ENCODE measurements around the gene VOPP1. TPM values are rescaled to one million over a fixed set of nuclear protein-coding genes. Genes with fewer than 3 reads are reported as not detected.

Gene VOPP1
- total RNA-seq, 2 experiments from 2014 or later: 32.6 to 34.7 TPM

GRCh38 chr7:55575098-55575497 lies 2.8 kb upstream of the VOPP1 start:
- no peak for TF ChIP-seq CTCF (IDR thresholded peaks at IDR 0.05)
- H3K9me3 Mint-ChIP-seq: no peaks in the 10 kb centered on the region
- no peak for ATAC-seq
- no peaks in the 10 kb centered on the region for H3K36me3 Mint-ChIP-seq (ENCODE audit: low read depth)
- peaks cover 38% of the 10 kb centered on the region for H3K4me1 Mint-ChIP-seq (ENCODE audit: low read depth)
- POLR2A ChIA-PET: interaction anchor here (1.4 to 11.2 kb wide), 2 partner anchors 37 to 42 kb away, joined by 3 to 163 read pairs; no protein-coding TSS in a partner anchor
- H3K27me3 Mint-ChIP-seq: no peaks in the 10 kb centered on the region
- CTCF ChIA-PET: interaction anchor here (1.1 kb wide), 1 partner anchor 53 kb away, joined by 4 read pairs; no protein-coding TSS in a partner anchor
- DNase-seq: no peak
- H3K27ac Mint-ChIP-seq: no peak overlapping the region
- H3K4me3 Mint-ChIP-seq: no peak overlapping the region
- intact Hi-C loops (cut with micrococcal nuclease): no loop called here

- intact Hi-C loops (cut with micrococcal nuclease): no loop called here
- CTCF ChIA-PET: interaction anchor here (1.0 to 3.3 kb wide), 5 partner anchors 9 to 141 kb away, joined by 3 to 21 read pairs (median 4); no protein-coding TSS in a partner anchor
- Mint-ChIP-seq H3K4me1 (ENCODE audit: low read depth) (peaks cover 47% of the 10 kb centered on the region), H3K36me3 (ENCODE audit: low read depth) (no peaks in the 10 kb centered on the region), H3K27me3 (no peaks in the 10 kb centered on the region), H3K27ac (peak overlapping the region; percentile 66), H3K9me3 (no peaks in the 10 kb centered on the region), H3K4me3 (peak overlapping the region; percentile 38)
- POLR2A ChIA-PET: interaction anchor here (1.0 to 11.2 kb wide), 4 partner anchors 14 to 41 kb away, joined by 3 to 163 read pairs (median 4); no protein-coding TSS in a partner anchor
- DNase-seq (peak; percentile 54), ATAC-seq (peak; percentile 7)
- TF ChIP-seq CTCF (IDR thresholded peaks at IDR 0.05): no peak
Observed at GRCh38 chr7:55574051-55574717, 1.9 kb upstream of the VOPP1 start.

- peak overlapping the region; percentile 72 for H3K4me3 Mint-ChIP-seq
- CTCF ChIA-PET: interaction anchor here (1.0 to 3.3 kb wide), 4 partner anchors 9 to 140 kb away, joined by 3 to 21 read pairs (median 8); no protein-coding TSS in a partner anchor
- POLR2A ChIA-PET: interaction anchor here (0.6 to 11.2 kb wide), 9 partner anchors 10 to 64 kb away, joined by 3 to 163 read pairs (median 3); no protein-coding TSS in a partner anchor
- H3K4me1 Mint-ChIP-seq (ENCODE audit: low read depth): peaks cover 55% of the 10 kb centered on the region
- no peaks in the 10 kb centered on the region for H3K9me3 Mint-ChIP-seq
- no peak for TF ChIP-seq CTCF (IDR thresholded peaks at IDR 0.05)
- no peaks in the 10 kb centered on the region for H3K27me3 Mint-ChIP-seq
- H3K27ac Mint-ChIP-seq: peak overlapping the region; percentile 82
- ATAC-seq: no peak
- no peaks in the 10 kb centered on the region for H3K36me3 Mint-ChIP-seq (ENCODE audit: low read depth)
- intact Hi-C loops (cut with micrococcal nuclease): no loop called here
- DNase-seq: no peak
Observed at GRCh38 chr7:55573234-55573900, 1.1 kb upstream of the VOPP1 start.

- peaks cover 70% of the 10 kb centered on the region for H3K4me1 Mint-ChIP-seq (ENCODE audit: low read depth)
- H3K36me3 Mint-ChIP-seq (ENCODE audit: low read depth): peaks cover 9% of the 10 kb centered on the region
- ChIA-PET CTCF (interaction anchor here (1.1 to 3.3 kb wide), 3 partner anchors 21 to 41 kb away, joined by 4 to 21 read pairs (median 13); no protein-coding TSS in a partner anchor), POLR2A (interaction anchor here (0.8 to 11.2 kb wide), 7 partner anchors 17 to 206 kb away, joined by 3 to 163 read pairs (median 3); no protein-coding TSS in a partner anchor)
- TF ChIP-seq CTCF (IDR thresholded peaks at IDR 0.05): no peak
- no peaks in the 10 kb centered on the region for H3K9me3 Mint-ChIP-seq
- H3K4me3 Mint-ChIP-seq: peak overlapping the region; percentile 87
- intact Hi-C loops (cut with micrococcal nuclease): loop anchor here (1.0 kb wide), 1 partner anchor 37 kb away; no protein-coding TSS in a partner anchor
- DNase-seq (peak; percentile 69), ATAC-seq (peak; percentile 10)
- H3K27me3 Mint-ChIP-seq: no peaks in the 10 kb centered on the region
- H3K27ac Mint-ChIP-seq: peak overlapping the region; percentile 95
Observed at GRCh38 chr7:55571511-55572377, 558 bp downstream of the VOPP1 start.
